HepG2 (cell line): Measurements from ENCODE around the gene ROM1. TPM values are rescaled to one million over a fixed set of nuclear protein-coding genes. Genes with fewer than 3 reads are reported as not detected.

ENCODE experiments used
- AHR ChIP-seq: IDR thresholded peaks from 2 replicates; pipeline ENCODE4 v1.6.1; 2018; ENCODE audit warnings: missing genetic modification reagents, missing compliant biosample characterization
- ARNT ChIP-seq: fragments of 450-650 bp; IDR thresholded peaks from 2 replicates; pipeline ENCODE4 v1.6.1; 2017
- BORCS8-MEF2B ChIP-seq: sonication (generic); formaldehyde crosslinking; IDR thresholded peaks from 2 replicates; pipeline ENCODE4 v1.8.0; 2022; ENCODE audit warnings: mild to moderate bottlenecking, missing genetic modification reagents
- CREB3 ChIP-seq: sonication (generic); formaldehyde crosslinking; IDR thresholded peaks from 2 replicates; pipeline ENCODE4 v1.5.0; 2020; ENCODE audit warnings: missing genetic modification reagents
- HMG20A ChIP-seq: IDR thresholded peaks from 2 replicates; pipeline ENCODE4 v1.6.1; 2016; ENCODE audit warnings: borderline replicate concordance
- HOXA3 ChIP-seq: sonication (generic); formaldehyde crosslinking; IDR thresholded peaks from 2 replicates; pipeline ENCODE4 v1.5.0; 2020; ENCODE audit warnings: missing genetic modification reagents
- KAT2B ChIP-seq: fragments of 150-350 bp; IDR thresholded peaks from 2 replicates; pipeline ENCODE4 v1.6.1; 2014; ENCODE audit warnings: low read depth, low read length, borderline replicate concordance
- KMT2A ChIP-seq: sonication (generic); formaldehyde crosslinking; IDR thresholded peaks from 2 replicates; pipeline ENCODE4 v1.4.0; 2020; ENCODE audit warnings: missing genetic modification reagents
- KMT2B ChIP-seq: IDR thresholded peaks from 2 replicates; pipeline ENCODE4 v1.6.1; 2016; ENCODE audit warnings: missing genetic modification reagents, missing compliant biosample characterization
- MAX ChIP-seq: IDR thresholded peaks from 2 replicates; pipeline ENCODE4 v1.6.1; 2012; ENCODE audit warnings: inconsistent platforms
- MTERF4 ChIP-seq: sonication (generic); formaldehyde crosslinking; IDR thresholded peaks from 2 replicates; pipeline ENCODE4 v1.8.0; 2023; ENCODE audit warnings: mild to moderate bottlenecking, missing genetic modification reagents
- PRMT3 ChIP-seq: sonication (generic); formaldehyde crosslinking; IDR thresholded peaks from 2 replicates; pipeline ENCODE4 v1.8.1; 2022; ENCODE audit warnings: low read depth, mild to moderate bottlenecking, moderate library complexity, missing genetic modification reagents, borderline replicate concordance
- RBAK ChIP-seq: sonication (generic); formaldehyde crosslinking; IDR thresholded peaks from 2 replicates; pipeline ENCODE4 v1.5.1; 2020; ENCODE audit warnings: mild to moderate bottlenecking, missing genetic modification reagents
- RBFOX2 ChIP-seq: fragments of 200-400 bp; formaldehyde crosslinking; IDR thresholded peaks from 2 replicates; pipeline ENCODE4 v1.6.1; 2017; ENCODE audit warnings: low read depth, mild to moderate bottlenecking, low read length
- SNAPC2 ChIP-seq: sonication (generic); formaldehyde crosslinking; IDR thresholded peaks from 2 replicates; pipeline ENCODE4 v1.8.1; 2022; ENCODE audit warnings: mild to moderate bottlenecking, missing genetic modification reagents
- SOX5 ChIP-seq: IDR thresholded peaks from 2 replicates; pipeline ENCODE4 v1.6.1; 2016; ENCODE audit warnings: borderline replicate concordance
- SP4 ChIP-seq: sonication (generic); formaldehyde crosslinking; IDR thresholded peaks from 2 replicates; pipeline ENCODE4 v1.8.1; 2023; ENCODE audit warnings: mild to moderate bottlenecking, missing genetic modification reagents
- SPEN ChIP-seq: sonication (generic); formaldehyde crosslinking; IDR thresholded peaks from 2 replicates; pipeline ENCODE4 v1.5.1; 2020; ENCODE audit warnings: low read depth, mild to moderate bottlenecking, missing genetic modification reagents
- SRSF1 ChIP-seq: fragments of 200-400 bp; formaldehyde crosslinking; optimal IDR thresholded peaks from 2 replicates; pipeline ENCODE3; 2017; ENCODE audit warnings: mild to moderate bottlenecking, low read depth, low read length, moderate library complexity
- TBL1XR1 ChIP-seq: fragments of 150-350 bp; IDR thresholded peaks from 2 replicates; pipeline ENCODE4 v1.6.1; 2014; ENCODE audit warnings: borderline replicate concordance, low read length; ENCODE audit not compliant: partially characterized antibody
- THRA ChIP-seq: sonication (generic); formaldehyde crosslinking; IDR thresholded peaks from 2 replicates; pipeline ENCODE4 v1.4.0; 2020; ENCODE audit warnings: missing genetic modification reagents, borderline replicate concordance
- ZBTB33 ChIP-seq: sonication (generic); formaldehyde crosslinking; IDR thresholded peaks from 2 replicates; pipeline ENCODE4 v1.4.0; 2020; ENCODE audit warnings: missing genetic modification reagents
- ZNF572 ChIP-seq: sonication (generic); formaldehyde crosslinking; IDR thresholded peaks from 2 replicates; pipeline ENCODE4 v1.5.1; 2020; ENCODE audit warnings: mild to moderate bottlenecking, missing genetic modification reagents
- ZNF605 ChIP-seq: sonication (generic); formaldehyde crosslinking; IDR thresholded peaks from 2 replicates; pipeline ENCODE4 v1.8.0; 2022; ENCODE audit warnings: mild to moderate bottlenecking, missing genetic modification reagents
- polyA plus RNA-seq, 8 experiments: library from polyadenylated mRNA; depleted of rRNA in 3 of 8; stranded (reverse) in 7 of 8; unstranded in 1 of 8; fragments of >200 nt; fragmentation: Illumina TruSeq in 4 of 8; extraction: Trizol in 4 of 8; gene quantifications; 2 replicates each; pipeline versions ENCODE4 v1.2.1 to v1.2.3, GENCODE V29; 2011 to 2016; ENCODE audit warnings: low read depth in 4 of 8, missing spikeins in 1 of 8, mixed read lengths in 1 of 8; ENCODE audit not compliant: insufficient read depth in 1 of 8
- total RNA-seq, 5 experiments: library from RNA; depleted of rRNA; stranded (reverse); fragments of >200 nt; fragmentation: Illumina TruSeq; extraction: Trizol; gene quantifications; 2 replicates each; pipeline ENCODE4 v1.2.3, GENCODE V29; 2016; ENCODE audit warnings: low read depth in 1 of 5

Gene ROM1
- total and polyA plus RNA-seq, 2 of the 13 experiments (the other 11 are each of a cell fraction or from before 2014, with no cell fraction given), result 1.2 to 2.4 TPM

- TF ChIP-seq MTERF4 (CRISPR knock-in tag) (peak; percentile 22; the same call in 1 of the 2 replicates), HOXA3 (peak; percentile 97), MAX (peak; percentile 72), HMG20A (CRISPR knock-in tag) (no peak), SP4 (CRISPR knock-in tag) (peak; percentile 91), SOX5 (no peak; the same call in 1 of the 2 replicates), RBFOX2 (peak; percentile 63), TBL1XR1 (peak; percentile 75), PRMT3 (no peak), ARNT (no peak), KAT2B (no peak), SRSF1 (peak; percentile 80), SNAPC2 (peak; percentile 99), BORCS8-MEF2B (CRISPR knock-in tag) (peak; percentile 81), CREB3 (no peak), ZBTB33 (CRISPR knock-in tag) (peak; percentile 73; the same call in 1 of the 2 replicates), AHR (peak; percentile 95; the same call in 1 of the 2 replicates), RBAK (CRISPR knock-in tag) (0 out of 2 replicates have a peak, but pooled peaks have one; percentile 20), SPEN (CRISPR knock-in tag) (peak; percentile 95), ZNF605 (CRISPR knock-in tag) (peak; percentile 90), KMT2A (peak; percentile 95), THRA (CRISPR knock-in tag) (peak; percentile 64; the same call in 1 of the 2 replicates), ZNF572 (CRISPR knock-in tag) (0 out of 2 replicates have a peak, but pooled peaks have one; percentile 25), KMT2B (CRISPR knock-in tag) (peak; percentile 90)
Measured at GRCh38 chr11:62591448-62592145, 21.5 kb upstream of the ROM1 start, which contains the start of gene TUT1 (continued).
